Left ventricle myocardium inferior (tissue), 1 donor: ENCODE data around the gene CD151. TPM values are rescaled to one million over a fixed set of nuclear protein-coding genes. Genes with fewer than 3 reads are reported as not detected.

Source experiments
- DNase-seq: peaks from one replicate; pipeline ENCODE4 v3.0.0-alpha.2; 2020
- H3K27ac ChIP-seq: fragments of 200-600 bp; replicated peaks from 2 replicates; pipeline ENCODE4 v1.8.0; 2021
- H3K27me3 ChIP-seq: fragments of 200-600 bp; 2 replicates; pipeline ENCODE4 v1.8.0; 2021; ENCODE audit warnings: low read depth
- H3K36me3 ChIP-seq: fragments of 200-600 bp; 2 replicates; pipeline ENCODE4 v1.8.0; 2021
- H3K4me1 ChIP-seq: fragments of 200-600 bp; 2 replicates; pipeline ENCODE4 v1.8.0; 2021
- H3K4me3 ChIP-seq: fragments of 200-600 bp; 2 replicates; pipeline ENCODE4 v1.8.0; 2021; ENCODE audit warnings: mild to moderate bottlenecking, moderate library complexity
- H3K9me3 ChIP-seq: fragments of 200-600 bp; replicated peaks from 2 replicates; pipeline ENCODE4 v1.8.0; 2021
- intact Hi-C: fragments of 100-400 bp; cut with micrococcal nuclease; formaldehyde crosslinking; loops from one replicate; pipeline ENCODE4 v1.11.0; 2022
- total RNA-seq: library from RNA; stranded (reverse); fragmentation: NEBNext Ultra II Directional; extraction: Animal tissue kit (Norgen Biotek cat#: 25700); gene quantifications from one replicate; pipeline ENCODE4 v1.2.1, GENCODE V29; 2021
- TF ChIP-seq, protein P1 (sequence below): fragments of 200-600 bp; IDR thresholded peaks from 2 replicates; pipeline ENCODE4 v1.8.0; 2021; ENCODE audit warnings: antibody characterized with exemption, mild to moderate bottlenecking, borderline replicate concordance
- donor health status: DM: no; HTN: yes; CAD: no; lungs with severe emphysema.

CD151 gene
- total RNA-seq, 1 donor from 2014 or later: 408 TPM

DNA sequence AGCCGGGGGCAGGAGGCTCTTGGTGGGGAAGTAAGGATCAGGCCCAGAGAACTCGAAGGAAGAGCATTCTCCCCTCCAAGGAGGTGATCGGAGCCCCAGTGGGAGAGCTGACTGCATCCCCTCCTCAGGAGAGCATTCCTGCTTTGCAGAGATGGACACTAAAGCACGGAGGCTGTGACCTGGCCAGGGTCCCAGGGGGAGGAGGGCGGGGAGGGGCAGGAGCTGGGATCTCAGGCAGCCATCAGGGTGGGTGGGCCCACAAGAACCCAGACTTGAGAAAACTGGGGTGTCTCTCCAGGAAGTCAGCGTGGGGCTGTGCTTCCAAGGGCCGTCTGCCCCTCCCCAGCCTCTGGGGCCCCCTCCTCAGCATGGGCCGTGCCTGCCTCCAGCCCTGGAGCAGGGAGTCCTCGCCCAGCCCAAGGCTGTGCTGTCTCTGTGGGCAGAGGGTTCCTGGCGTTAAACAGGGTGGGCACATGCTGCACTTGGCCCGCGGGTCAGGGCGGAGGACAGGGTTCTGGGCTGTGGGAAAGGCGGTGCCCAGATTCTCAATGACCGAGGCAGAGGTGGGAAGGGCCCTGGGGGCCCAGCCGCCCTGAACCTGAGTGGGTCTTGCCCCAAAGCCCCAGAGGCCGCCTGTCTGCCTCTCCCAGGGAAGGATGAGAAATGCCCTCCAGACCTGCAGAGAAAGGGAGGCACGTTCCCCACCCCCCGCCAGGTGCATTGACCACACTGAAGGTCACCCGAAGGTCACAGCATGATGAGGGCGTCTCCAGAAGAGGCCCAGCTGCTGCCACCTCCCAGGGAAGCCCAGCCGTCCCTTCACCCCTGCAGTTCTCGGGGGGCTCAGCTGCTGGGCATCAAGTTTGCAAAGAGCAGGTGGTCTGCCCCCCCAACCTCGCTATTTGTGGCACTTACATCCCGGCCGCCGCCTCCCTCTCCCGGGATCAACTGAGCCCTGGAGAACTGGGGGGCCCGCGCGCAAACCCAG lies 43.5 kb upstream of the CD151 start:
- peak overlapping the region; percentile 34 for H3K4me3 ChIP-seq
- peaks cover 10% of the 10 kb centered on the region for H3K36me3 ChIP-seq

DNA sequence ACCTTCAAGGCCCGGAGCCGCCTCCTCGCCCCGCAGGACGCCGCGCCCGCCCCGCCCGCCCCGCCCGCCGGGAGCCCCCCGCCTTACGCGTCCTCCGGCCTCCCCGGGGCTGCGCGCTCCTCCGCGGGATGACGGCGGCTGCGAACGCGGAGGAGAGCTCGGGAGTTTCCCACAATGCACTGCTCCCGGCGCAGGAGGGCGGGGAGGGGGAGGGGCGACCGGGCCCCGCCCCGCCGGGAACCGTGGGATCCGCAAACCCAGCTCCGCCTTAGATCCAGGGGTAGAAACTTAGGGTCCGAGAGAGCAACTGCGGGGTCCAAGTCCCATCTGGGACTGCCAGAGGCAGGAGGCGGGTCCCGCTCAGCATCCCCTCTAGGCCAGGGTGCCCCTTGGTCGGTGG lies 42.8 kb upstream of the CD151 start, which contains the start of gene CEND1:
Gene CEND1, minus strand, starts transcription at position 148 of the 400 bp plus-strand sequence. CDS start 1,514 bp downstream, outside the sequence.
- Histone ChIP-seq H3K4me1 (peaks cover 13% of the 10 kb centered on the region), H3K36me3 (peaks cover 10% of the 10 kb centered on the region), H3K27me3 (peaks cover 36% of the 10 kb centered on the region), H3K4me3 (peak within 1 kb of the TSS; percentile 34), H3K9me3 (no peaks in the 10 kb centered on the region), H3K27ac (no peak within 1 kb of the TSS)
- TF ChIP-seq, protein P1, sequence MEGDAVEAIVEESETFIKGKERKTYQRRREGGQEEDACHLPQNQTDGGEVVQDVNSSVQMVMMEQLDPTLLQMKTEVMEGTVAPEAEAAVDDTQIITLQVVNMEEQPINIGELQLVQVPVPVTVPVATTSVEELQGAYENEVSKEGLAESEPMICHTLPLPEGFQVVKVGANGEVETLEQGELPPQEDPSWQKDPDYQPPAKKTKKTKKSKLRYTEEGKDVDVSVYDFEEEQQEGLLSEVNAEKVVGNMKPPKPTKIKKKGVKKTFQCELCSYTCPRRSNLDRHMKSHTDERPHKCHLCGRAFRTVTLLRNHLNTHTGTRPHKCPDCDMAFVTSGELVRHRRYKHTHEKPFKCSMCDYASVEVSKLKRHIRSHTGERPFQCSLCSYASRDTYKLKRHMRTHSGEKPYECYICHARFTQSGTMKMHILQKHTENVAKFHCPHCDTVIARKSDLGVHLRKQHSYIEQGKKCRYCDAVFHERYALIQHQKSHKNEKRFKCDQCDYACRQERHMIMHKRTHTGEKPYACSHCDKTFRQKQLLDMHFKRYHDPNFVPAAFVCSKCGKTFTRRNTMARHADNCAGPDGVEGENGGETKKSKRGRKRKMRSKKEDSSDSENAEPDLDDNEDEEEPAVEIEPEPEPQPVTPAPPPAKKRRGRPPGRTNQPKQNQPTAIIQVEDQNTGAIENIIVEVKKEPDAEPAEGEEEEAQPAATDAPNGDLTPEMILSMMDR: no peak
- intact Hi-C loops: no loop called here
- no peak for DNase-seq

More for the DNA sequence above, 43.5 kb upstream of the CD151 start:
- Histone ChIP-seq H3K27ac (no peak overlapping the region), H3K27me3 (peaks cover 36% of the 10 kb centered on the region), H3K9me3 (no peaks in the 10 kb centered on the region), H3K4me1 (peaks cover 7% of the 10 kb centered on the region)
- no peak for DNase-seq
- intact Hi-C loops: no loop called here
- TF ChIP-seq, protein P1: no peak

DNA sequence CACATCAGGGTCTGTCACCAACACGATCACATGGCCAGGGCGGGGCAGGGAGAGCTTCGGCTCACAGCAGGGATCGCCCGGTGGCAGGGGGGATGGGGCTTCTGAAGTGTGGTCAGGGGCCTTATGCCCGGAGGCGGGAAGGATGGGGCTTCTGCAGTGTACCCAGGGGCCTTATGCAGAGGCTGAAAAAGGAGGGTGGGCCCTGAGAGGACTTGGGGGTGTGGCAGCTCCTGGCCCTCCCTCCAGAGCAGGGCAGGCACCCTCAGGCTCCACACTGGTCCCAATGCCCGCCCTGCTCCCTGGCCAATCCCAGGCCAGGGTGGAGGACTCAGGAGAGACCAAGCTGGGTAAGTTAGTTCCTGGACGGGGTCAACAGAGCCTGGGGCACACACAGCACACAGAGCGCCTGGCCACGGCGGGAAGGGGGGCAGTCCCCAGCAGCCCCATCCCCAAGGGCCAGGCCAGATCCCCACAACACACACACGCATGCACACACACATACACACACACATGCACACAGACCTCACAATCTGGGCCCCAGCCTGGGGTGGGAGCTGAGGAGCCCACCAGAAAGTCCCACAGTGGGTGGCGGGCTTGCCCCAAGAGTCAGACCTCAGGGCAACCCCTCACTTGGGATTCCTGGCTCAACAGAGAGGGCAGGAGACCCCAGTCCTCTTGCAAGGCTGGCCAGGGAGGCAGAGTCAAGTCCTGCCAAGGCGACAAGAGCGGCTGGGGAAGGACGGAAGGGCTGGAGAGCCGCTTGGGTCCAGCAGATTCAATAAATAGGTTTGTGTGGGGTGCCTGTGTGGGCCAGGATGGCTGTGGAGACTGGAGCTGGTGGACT lies 41.8 kb upstream of the CD151 start:
- H3K36me3 ChIP-seq: peaks cover 10% of the 10 kb centered on the region
- H3K4me3 ChIP-seq: no peak overlapping the region
- no peaks in the 10 kb centered on the region for H3K9me3 ChIP-seq
- peaks cover 36% of the 10 kb centered on the region for H3K27me3 ChIP-seq
- H3K4me1 ChIP-seq: peaks cover 23% of the 10 kb centered on the region
- TF ChIP-seq, protein P1: no peak
- DNase-seq: no peak
- H3K27ac ChIP-seq: no peak overlapping the region
- intact Hi-C loops: no loop called here

DNA sequence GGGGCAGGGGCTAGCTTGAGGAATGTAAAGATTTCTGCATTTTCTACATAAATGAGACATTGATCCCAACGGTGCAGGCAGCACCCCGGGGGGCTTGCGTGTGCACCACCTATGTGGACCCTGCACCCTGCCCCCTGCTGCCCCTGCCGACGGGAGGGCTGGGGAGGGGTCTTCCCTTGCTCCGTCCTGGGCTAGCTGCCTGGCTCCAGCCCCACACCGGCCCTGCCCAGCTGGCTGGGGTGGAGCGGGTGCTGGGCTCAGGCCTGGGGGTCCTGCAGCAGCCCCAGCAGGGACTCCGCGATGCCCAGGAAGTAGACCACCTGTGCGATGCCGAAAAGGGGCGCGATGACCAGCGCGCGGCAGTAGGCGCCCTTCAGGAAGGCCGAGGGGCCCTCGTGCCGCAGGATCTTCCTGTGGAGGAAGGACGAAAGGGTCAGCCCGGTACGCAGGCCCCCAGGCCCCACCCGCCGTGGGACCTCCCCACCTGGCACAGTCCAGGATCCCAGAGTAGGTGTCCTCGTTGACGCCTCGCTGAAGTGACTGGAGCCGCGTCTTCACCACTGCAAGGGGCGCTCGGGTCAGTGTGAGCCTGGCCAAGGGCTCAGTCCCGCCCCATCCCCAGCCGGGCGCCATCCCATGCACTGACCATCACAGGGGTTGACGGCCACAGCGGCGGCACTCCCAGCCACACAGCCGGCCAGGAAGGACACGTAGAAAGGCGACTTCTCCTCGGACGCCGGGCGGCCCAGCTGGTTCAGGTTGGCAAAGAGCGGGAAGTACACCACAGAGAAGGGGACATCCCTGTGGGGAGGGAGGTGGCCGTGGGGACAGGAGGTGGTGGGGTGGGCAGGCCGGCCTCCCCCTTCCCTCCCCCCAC lies 40.9 kb upstream of the CD151 start:
- Histone ChIP-seq H3K9me3 (no peaks in the 10 kb centered on the region), H3K36me3 (peaks cover 10% of the 10 kb centered on the region), H3K27ac (no peak overlapping the region), H3K27me3 (peaks cover 36% of the 10 kb centered on the region), H3K4me3 (no peak overlapping the region), H3K4me1 (peaks cover 32% of the 10 kb centered on the region)
- intact Hi-C loops: no loop called here
- TF ChIP-seq, protein P1: no peak
- no peak for DNase-seq

DNA sequence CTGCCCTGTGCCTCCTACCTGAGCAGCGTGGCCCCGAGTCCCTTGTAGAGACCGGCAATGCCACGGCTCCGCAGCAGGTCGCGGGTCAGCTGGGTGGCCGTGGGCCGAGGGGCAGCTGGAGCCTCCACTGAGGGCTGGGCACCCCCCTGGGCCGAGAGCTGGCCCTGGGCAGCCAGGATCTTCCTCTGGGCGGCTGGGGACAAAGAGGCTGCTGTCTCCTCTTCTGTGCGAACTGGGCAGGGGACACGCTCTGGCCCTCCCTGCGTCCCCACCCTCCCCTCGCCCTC lies 40.3 kb upstream of the CD151 start:
- H3K4me3 ChIP-seq: no peak overlapping the region
- no peak for DNase-seq
- intact Hi-C loops: no loop called here
- H3K36me3 ChIP-seq: peaks cover 10% of the 10 kb centered on the region
- peaks cover 36% of the 10 kb centered on the region for H3K27me3 ChIP-seq
- H3K4me1 ChIP-seq: peaks cover 38% of the 10 kb centered on the region
- no peak overlapping the region for H3K27ac ChIP-seq
- TF ChIP-seq, protein P1: no peak
- no peaks in the 10 kb centered on the region for H3K9me3 ChIP-seq
